Ecto neural progenitor cell (in vitro differentiated cells): ENCODE measurements around the gene MAPK13.
A peak's percentile ranks its signal among the peaks of the same experiment; 100 is the strongest.
"Not testable (repeated sequence)": the region's sequence is repeated elsewhere in the genome, so short reads cannot be mapped to it uniquely, and the experiment has no call there.

Experiments used
- DNase-seq: peaks from one replicate; pipeline ENCODE4 v3.0.0-alpha.2; 2018; ENCODE audit warnings: low spot score

The MAPK13 gene

DNA sequence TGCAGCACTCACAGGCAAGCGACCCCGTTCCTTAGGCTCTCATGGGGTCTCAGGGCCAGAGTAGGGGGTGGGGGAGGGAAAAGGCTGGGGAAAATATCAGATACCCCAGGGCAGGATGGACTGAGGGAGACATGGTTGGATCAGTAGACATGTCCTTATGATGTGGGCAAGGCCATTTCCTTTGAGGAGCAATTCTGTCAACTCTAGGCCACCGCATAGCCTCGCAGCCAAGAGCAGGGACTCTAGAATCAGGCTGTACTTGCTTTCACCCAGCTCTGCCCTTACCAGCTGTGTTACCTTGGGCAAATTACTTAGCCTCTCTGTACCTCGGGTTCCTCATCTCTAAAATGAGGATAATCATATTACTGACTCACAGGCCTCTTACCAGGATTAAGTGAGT is 2.2 kb upstream of the MAPK13 start:
- no peak for DNase-seq

DNA sequence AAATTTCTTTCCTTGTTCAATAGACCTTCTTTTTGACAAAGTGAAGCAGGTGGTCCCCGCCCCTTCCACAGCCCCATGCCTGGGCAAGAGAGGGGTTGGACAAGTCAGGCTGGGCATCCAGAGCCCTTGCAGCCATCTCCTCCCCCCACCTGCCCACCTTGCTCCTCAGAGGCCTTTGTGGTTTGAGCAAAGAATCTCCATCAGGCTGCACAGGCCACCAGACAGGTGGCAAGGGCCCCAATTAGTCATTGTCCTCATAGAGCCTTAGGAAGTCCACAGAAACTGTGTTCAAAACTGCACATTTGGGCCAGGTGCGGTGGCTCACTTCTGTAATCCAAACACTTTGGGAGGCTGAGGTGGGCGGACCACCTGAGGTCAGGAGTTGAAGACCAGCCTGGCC is 1.5 kb upstream of the MAPK13 start:
- DNase-seq = no peak

GRCh38 chr6:36129334-36129733 is 979 bp upstream of the MAPK13 start:
- not testable (repeated sequence) for DNase-seq

GRCh38 chr6:36130667-36131510 is 576 bp downstream of the MAPK13 start:
- peak; percentile 59 for DNase-seq

GRCh38 chr6:36131511-36132245 is 1.4 kb downstream of the MAPK13 start:
- DNase-seq = no peak

DNA sequence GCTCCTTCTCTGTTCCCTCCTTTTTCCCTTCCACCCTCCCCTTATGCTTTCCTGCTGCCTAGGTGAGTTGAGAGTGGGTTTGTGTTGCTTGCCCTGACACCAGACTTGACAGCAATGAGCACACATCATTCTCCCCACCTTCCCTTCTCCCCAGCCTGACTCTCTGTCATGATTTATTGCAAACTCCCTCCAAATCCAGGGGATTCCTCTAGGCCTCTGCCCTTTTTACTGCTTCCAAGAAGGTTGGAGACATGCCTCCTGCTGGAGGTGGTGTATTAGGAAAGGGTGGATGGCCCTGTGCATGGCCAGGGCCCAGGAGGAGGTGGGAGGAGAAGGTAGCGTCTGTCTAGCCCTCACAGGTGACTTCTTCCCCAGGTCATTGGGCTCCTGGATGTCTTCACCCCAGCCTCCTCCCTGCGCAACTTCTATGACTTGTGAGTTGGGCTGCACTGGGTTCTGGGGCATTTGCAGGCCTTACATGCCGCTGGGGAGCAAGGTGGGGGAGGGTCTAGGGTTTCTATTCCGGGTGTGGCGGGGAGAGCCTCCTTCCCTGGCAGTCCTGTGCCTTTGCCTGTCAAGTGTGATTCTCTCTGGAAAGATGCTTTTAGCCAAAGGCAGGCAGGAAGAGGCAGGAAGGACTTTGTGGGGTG is 2.1 kb downstream of the MAPK13 start:
- no peak for DNase-seq

GRCh38 chr6:36133148-36133547 is 2.8 kb downstream of the MAPK13 start:
- DNase-seq = no peak

DNA sequence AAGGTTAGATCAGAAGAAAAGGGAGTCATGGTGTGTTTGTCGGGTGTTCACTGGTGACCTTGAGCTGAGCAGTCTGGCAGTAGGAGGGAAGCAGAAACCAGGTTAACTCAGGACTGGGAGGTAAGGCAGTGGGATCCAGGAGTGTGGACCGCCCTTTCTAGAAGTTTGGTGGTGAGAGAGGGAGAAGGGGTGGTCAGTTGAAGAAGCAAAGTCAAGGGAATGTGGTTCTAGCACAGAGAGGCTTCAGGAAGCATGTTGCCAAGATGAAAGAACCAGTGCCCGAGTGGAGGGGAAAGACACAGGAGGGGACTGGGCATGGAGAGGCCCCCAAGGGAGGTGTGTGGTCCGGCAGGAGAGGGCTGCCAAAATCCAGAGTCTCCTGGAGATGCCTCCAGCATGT is 3.6 kb downstream of the MAPK13 start:
- no peak for DNase-seq

- DNase-seq = no peak
Measured at GRCh38 chr6:36135053-36135731, 4.9 kb downstream of the MAPK13 start.

DNA sequence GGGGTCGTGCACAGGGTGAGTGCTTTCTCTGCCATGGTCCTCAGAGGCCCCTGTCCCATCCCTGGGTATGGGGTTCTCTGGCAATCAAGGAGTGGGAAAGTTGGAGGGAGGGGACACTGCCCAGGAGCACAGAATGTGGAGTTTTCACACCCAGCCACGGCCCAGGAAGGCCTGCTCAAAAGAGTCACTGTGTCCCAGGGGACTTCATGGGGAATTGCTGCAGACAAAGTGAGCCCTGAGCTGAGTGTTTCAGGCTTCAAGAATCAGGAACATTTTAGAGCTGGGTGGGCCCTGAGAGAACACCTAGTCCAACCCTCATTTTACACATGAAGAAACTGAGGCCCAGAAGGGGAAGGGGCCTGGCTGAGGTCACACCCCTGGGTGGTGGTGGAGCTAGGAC is 5.7 kb downstream of the MAPK13 start:
- no peak for DNase-seq

- no peak for DNase-seq
Measured at GRCh38 chr6:36136551-36136950, 6.2 kb downstream of the MAPK13 start.

DNA sequence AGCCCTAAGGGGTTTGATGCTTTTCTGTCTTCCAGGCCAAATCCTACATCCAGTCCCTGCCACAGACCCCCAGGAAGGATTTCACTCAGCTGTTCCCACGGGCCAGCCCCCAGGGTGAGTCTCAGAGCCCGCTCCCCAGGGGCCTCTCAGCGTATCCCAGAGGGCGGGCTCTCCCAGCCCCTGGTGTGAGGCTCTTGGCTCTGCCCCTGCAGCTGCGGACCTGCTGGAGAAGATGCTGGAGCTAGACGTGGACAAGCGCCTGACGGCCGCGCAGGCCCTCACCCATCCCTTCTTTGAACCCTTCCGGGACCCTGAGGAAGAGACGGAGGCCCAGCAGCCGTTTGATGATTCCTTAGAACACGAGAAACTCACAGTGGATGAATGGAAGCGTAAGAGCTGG is 8.4 kb downstream of the MAPK13 start:
- no peak for DNase-seq

DNA sequence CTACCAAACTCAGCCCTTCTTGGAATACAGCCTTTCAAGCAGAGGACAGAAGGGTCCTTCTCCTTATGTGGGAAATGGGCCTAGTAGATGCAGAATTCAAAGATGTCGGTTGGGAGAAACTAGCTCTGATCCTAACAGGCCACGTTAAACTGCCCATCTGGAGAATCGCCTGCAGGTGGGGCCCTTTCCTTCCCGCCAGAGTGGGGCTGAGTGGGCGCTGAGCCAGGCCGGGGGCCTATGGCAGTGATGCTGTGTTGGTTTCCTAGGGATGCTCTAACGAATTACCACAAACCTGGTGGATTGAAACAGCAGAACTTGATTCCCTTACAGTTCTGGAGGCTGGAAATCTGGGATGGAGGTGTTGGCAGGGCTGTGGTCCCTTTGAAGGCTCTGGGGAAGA is 9.1 kb downstream of the MAPK13 start:
- DNase-seq = peak; percentile 72

- DNase-seq = no peak
Measured at GRCh38 chr6:36139991-36140710, 9.8 kb downstream of the MAPK13 start.

GRCh38 chr6:36141091-36141490 is 10.8 kb downstream of the MAPK13 start:
- DNase-seq = no peak

GRCh38 chr6:36141961-36142360 is 11.6 kb downstream of the MAPK13 start:
- no peak for DNase-seq

DNA sequence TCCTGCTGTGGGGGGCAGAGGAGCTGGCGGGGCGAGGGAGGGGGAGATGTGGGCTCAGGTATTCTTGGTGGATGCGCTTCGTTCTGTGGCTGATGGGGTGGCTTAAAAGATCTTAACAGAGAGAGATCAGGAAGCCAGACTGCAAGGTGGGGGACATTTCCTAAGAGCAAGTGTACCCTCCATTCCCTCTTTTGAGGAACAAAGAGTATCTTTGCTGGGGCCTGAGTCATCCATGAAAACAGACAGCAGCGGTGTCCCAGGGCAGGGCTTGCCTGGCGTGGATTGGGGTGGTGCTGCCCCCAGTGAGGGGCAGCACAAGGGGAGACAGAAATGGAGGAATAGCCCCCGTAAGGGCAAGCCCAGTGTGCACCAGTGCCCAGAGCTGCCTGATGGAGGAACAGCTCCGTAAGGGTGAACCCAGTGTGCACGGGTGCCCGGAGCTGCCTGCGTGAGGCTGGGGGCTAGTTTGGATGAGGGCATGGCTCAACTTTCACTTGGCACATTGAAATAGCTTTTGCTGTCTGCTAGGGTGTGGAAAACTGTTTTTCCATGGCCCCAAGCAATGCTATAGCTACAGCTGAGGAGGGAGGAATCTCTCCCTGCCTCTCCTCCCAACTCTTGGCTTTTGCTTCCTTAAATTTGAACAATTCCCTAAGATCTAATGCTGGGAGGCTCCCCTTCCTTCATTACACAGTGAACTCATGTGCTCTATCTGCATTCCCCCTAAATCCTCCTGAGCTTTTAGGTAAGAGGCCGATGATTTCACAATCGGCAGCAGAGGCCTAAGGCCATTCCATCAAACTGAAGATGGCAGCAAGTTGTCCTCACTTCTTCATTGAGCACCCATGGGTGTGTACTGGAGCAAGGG is 12.9 kb downstream of the MAPK13 start:
- DNase-seq = no peak

- no peak for DNase-seq
Measured at GRCh38 chr6:36145495-36145894, 15.2 kb downstream of the MAPK13 start.

DNA sequence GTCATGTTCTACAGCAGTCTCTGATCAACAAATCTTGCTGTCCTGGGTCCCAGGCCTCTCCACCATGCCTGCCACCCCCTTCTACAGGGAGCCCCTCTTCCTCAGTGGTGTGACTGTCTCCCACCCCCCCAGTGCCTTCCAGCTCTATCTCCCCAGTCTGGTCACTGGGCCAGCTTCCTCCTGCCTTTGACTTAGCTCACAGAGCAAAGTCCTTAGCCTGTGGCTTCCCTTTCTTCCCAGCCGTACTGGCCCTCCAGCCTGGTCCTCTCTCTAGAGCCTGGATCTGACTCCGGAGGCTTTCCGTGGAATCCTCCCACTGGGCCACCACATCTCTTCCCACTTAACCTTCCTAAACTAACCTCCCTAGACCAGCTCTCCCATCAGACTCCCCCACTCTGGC is 17.0 kb downstream of the MAPK13 start:
- DNase-seq = no peak

DNA sequence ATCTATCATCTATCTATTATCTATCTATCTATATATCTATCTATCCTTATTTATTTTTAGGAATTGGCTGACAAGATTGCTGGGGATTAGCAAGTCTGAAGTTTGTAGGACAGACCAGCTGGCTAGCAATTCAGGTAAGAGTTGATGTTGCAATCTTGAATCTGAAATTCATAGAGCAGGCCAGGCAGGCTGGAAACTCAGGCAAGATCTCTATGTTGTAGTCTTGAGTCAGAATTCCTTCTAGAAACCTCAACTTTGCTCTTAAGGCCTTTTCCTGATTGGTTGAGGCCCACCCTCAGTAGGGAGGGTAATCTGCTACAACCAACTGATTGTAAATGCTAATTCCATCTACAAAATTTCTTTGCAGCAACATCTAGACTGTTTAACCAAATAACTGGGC is 19.2 kb downstream of the MAPK13 start:
- no peak for DNase-seq

- DNase-seq = no peak
Measured at GRCh38 chr6:36150283-36150682, 20.0 kb downstream of the MAPK13 start.
